Activated T-cell treated with anti-CD3 and anti-CD28 coated beads, Interleukin-2, amount 50 U/mL, for 72 hours (primary cell): ENCODE data around the gene SRP72. TPM values are rescaled to one million over a fixed set of nuclear protein-coding genes. Genes with fewer than 3 reads are reported as not detected.
"Not testable (repeated sequence)": the region's sequence is repeated elsewhere in the genome, so short reads cannot be mapped to it uniquely, and the experiment has no call there.

Experiments
- ATAC-seq, 2 donors: fragments of 150-1000 bp; cut with Tn5 transposase; replicated peaks in 1 of 2; 2 replicates each; pipeline ENCODE4 v1.10.0; 2021; ENCODE audit warnings: moderate library complexity in 2 of 2, mild to moderate bottlenecking in 1 of 2
- DNase-seq, 2 donors: peaks; one replicate each; pipeline ENCODE4 v3.0.0; 2021 to 2022; ENCODE audit warnings: mixed read lengths in 1 of 2
- H3K27ac Mint-ChIP-seq: one replicate; pipeline ENCODE4 v1.8.0; 2022; ENCODE audit warnings: mild to moderate bottlenecking, moderate library complexity, mixed read lengths
- H3K27me3 Mint-ChIP-seq: one replicate; pipeline ENCODE4 v1.8.0; 2022; ENCODE audit warnings: low read depth, mixed read lengths
- H3K36me3 Mint-ChIP-seq, 2 donors: one replicate each; pipeline ENCODE4 v1.8.0; 2022; ENCODE audit warnings: mixed read lengths in 2 of 2, mild to moderate bottlenecking in 1 of 2; ENCODE audit not compliant: insufficient read depth in 2 of 2
- H3K4me1 Mint-ChIP-seq: one replicate; pipeline ENCODE4 v1.8.0; 2022; ENCODE audit warnings: low read depth, mixed read lengths
- H3K4me3 Mint-ChIP-seq, 2 donors: one replicate each; pipeline ENCODE4 v1.8.0; 2022; ENCODE audit warnings: mild to moderate bottlenecking in 2 of 2, mixed read lengths in 2 of 2, moderate library complexity in 2 of 2
- H3K9me3 Mint-ChIP-seq, 2 donors: one replicate each; pipeline ENCODE4 v1.8.0; 2022; ENCODE audit warnings: mixed read lengths in 2 of 2
- total RNA-seq, 2 donors: library from RNA; stranded (reverse); gene quantifications; one replicate each; pipeline ENCODE4 v1.2.3, GENCODE V29; 2022

SRP72 gene
- total RNA-seq, 2 donors from 2014 or later, result 187 to 200 TPM

GRCh38 chr4:56444719-56445118, 22.7 kb upstream of the SRP72 start:
- H3K4me3 Mint-ChIP-seq, result no peak overlapping the region
- peaks cover 15 to 67% of the 10 kb centered on the region in 2 donors for H3K36me3 Mint-ChIP-seq
- H3K27me3 Mint-ChIP-seq, result no peaks in the 10 kb centered on the region
- peak overlapping the region; percentile 1 for H3K27ac Mint-ChIP-seq
- H3K4me1 Mint-ChIP-seq, result peaks cover 60% of the 10 kb centered on the region
- ATAC-seq (no peak), DNase-seq (no peak)
- no peaks in the 10 kb centered on the region for H3K9me3 Mint-ChIP-seq

GRCh38 chr4:56445699-56446098, 21.7 kb upstream of the SRP72 start:
- Mint-ChIP-seq H3K36me3 (peaks cover 15 to 69% of the 10 kb centered on the region in 2 donors), H3K4me3 (no peak overlapping the region)
- no peak for DNase-seq

DNA sequence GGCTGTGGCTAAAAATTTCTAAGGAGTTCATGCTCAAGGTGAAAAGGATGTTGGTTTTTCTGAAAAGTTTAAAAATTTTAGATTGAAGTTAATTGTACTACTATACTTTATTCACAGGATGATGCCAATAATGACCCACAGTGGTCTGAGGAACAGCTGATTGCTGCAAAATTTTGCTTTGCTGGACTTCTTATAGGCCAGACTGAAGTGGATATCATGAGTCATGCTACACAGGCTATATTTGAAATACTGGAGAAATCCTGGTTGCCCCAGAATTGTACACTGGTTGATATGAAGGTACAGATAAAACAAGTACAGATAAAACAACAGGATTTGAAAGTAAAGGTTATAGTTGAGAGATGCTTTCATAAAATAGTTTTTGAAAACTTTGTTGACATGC, 19.1 kb upstream of the SRP72 start:
- Mint-ChIP-seq H3K27me3 (no peaks in the 10 kb centered on the region), H3K4me1 (peaks cover 31% of the 10 kb centered on the region), H3K9me3 (no peaks in the 10 kb centered on the region), H3K36me3 (peaks cover 13 to 64% of the 10 kb centered on the region in 2 donors), H3K27ac (peak overlapping the region; percentile 92), H3K4me3 (no peak overlapping the region)
- ATAC-seq, result no peak
- DNase-seq, result no peak

More at GRCh38 chr4:56445699-56446098, 21.7 kb upstream of the SRP72 start:
- peaks cover 51% of the 10 kb centered on the region for H3K4me1 Mint-ChIP-seq
- H3K27ac Mint-ChIP-seq, result peak overlapping the region; percentile 3
- no peaks in the 10 kb centered on the region for H3K9me3 Mint-ChIP-seq
- H3K27me3 Mint-ChIP-seq, result no peaks in the 10 kb centered on the region
- ATAC-seq, result no peak

DNA sequence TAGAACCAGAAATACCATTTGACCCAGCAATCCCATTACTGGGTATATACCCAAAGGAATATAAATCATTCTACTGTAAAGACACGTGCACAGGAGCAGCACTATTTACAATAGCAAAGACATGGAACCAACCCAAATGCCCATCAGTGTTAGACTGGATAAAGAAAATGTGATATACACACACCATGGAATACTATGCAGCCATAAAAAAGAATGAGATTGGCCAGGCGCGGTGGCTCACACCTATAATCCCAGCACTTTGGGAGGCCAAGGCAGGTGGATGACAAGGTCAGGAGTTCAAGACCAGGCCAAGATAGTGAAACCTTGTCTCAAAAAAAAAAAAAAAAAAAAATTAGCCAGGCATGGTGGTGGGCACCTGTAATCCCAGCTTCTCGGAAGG, 17.9 kb upstream of the SRP72 start:
- H3K9me3 Mint-ChIP-seq, ATAC-seq, H3K4me3 Mint-ChIP-seq, H3K27me3 Mint-ChIP-seq, H3K27ac Mint-ChIP-seq, DNase-seq: not testable (repeated sequence)
- Mint-ChIP-seq H3K36me3 (peaks cover 12 to 54% of the 10 kb centered on the region in 2 donors), H3K4me1 (peaks cover 20% of the 10 kb centered on the region)

DNA sequence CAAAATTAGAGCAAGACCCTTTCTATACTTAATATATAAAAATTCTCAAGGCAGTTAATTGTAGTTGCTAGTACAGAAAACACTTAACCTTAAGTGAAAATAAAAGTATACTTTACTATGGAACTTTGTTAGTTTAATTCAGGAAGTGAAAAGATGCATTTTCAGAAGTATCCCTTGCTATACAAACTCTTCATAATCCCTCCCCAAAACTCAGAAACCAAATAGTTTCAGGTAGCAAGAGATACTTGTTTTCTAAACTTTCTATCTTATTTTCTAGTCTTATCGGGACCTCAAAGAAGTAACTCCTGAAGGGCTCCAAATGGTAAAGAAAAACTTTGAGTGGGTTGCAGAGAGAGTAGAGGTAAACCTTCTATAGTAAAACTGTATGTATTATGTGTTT, 17.1 kb upstream of the SRP72 start:
- H3K4me1 Mint-ChIP-seq, result peaks cover 11% of the 10 kb centered on the region
- no peaks in the 10 kb centered on the region for H3K27me3 Mint-ChIP-seq
- peaks cover 12 to 53% of the 10 kb centered on the region in 2 donors for H3K36me3 Mint-ChIP-seq
- no peak overlapping the region for H3K4me3 Mint-ChIP-seq
- no peaks in the 10 kb centered on the region for H3K9me3 Mint-ChIP-seq
- DNase-seq, result no peak
- no peak for ATAC-seq
- peak overlapping the region; percentile 54 for H3K27ac Mint-ChIP-seq

DNA sequence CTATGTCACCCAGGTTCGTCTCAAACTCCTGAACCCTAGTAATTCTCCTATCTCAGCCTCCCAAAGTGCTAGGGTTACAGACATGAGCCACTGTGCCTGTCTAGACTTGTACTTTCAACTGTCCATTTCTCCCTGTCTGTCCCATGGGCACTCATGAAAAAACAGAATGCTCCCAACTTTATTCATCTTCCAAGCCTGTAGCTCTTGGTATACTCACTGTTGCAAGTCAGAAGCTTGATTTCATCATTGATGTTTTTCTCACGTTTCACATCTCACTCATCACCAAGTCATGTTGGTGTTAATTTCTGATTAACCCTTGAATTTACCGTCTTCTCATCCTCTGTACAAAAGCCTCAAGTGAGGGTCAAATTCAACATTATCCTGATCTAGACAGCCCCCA, 7.3 kb upstream of the SRP72 start:
- peaks cover 34% of the 10 kb centered on the region for H3K4me1 Mint-ChIP-seq
- peak overlapping the region; percentile 97 for H3K27ac Mint-ChIP-seq

GRCh38 chr4:56462157-56462556, 5.3 kb upstream of the SRP72 start:
- Mint-ChIP-seq H3K9me3 (no peaks in the 10 kb centered on the region), H3K36me3 (peaks cover 8 to 38% of the 10 kb centered on the region in 2 donors), H3K4me3 (no peak overlapping the region), H3K27ac (peak overlapping the region; percentile 29), H3K4me1 (peaks cover 41% of the 10 kb centered on the region), H3K27me3 (no peaks in the 10 kb centered on the region)
- no peak for DNase-seq
- no peak for ATAC-seq

More for the DNA sequence above, 7.3 kb upstream of the SRP72 start:
- no peak overlapping the region for H3K4me3 Mint-ChIP-seq
- H3K9me3 Mint-ChIP-seq, result no peaks in the 10 kb centered on the region
- DNase-seq (no peak), ATAC-seq (peak in 1 of 2 donors; percentile 47)
- peaks cover 7 to 42% of the 10 kb centered on the region in 2 donors for H3K36me3 Mint-ChIP-seq
- no peaks in the 10 kb centered on the region for H3K27me3 Mint-ChIP-seq

- DNase-seq (no peak), ATAC-seq (no peak)
- Mint-ChIP-seq H3K36me3 (peaks cover 14 to 36% of the 10 kb centered on the region in 2 donors), H3K27ac (no peak overlapping the region), H3K9me3 (no peaks in the 10 kb centered on the region), H3K27me3 (no peaks in the 10 kb centered on the region), H3K4me1 (peaks cover 48% of the 10 kb centered on the region), H3K4me3 (no peak overlapping the region)
These were observed 3.7 kb upstream of the SRP72 start for GRCh38 chr4:56463711-56464110.

DNA sequence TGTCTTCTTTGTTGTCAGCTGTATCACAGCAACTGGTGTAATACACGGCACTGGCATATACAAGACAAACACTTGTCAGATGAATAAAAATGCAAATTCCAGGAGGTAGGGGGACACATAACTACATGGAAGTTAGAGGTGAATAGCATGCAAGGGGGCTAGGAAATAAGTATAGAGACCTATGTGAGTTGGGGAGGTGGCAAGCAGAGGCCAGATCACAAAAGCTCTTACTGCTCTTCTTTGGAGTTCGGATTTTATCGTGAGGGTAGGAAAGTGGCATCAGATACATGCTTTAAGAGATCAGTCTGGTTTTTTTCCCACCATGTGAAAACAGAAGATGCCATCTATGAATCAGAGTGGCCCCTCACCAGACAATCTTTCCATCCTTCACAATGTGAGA, 2.8 kb upstream of the SRP72 start:
- Mint-ChIP-seq H3K27ac (no peak overlapping the region), H3K36me3 (peaks cover 14 to 33% of the 10 kb centered on the region in 2 donors), H3K4me1 (peaks cover 56% of the 10 kb centered on the region), H3K9me3 (no peaks in the 10 kb centered on the region), H3K4me3 (peak overlapping the region; percentile 1 to 98), H3K27me3 (no peaks in the 10 kb centered on the region)
- no peak for ATAC-seq
- DNase-seq, result no peak

- Mint-ChIP-seq H3K4me1 (peaks cover 55% of the 10 kb centered on the region), H3K4me3 (peak overlapping the region; percentile 92 to 98), H3K9me3 (no peaks in the 10 kb centered on the region), H3K36me3 (peaks cover 10 to 31% of the 10 kb centered on the region in 2 donors), H3K27me3 (no peaks in the 10 kb centered on the region), H3K27ac (peak overlapping the region; percentile 98)
- DNase-seq (no peak), ATAC-seq (no peak)
These were observed 1.7 kb upstream of the SRP72 start for GRCh38 chr4:56465599-56466295.

DNA sequence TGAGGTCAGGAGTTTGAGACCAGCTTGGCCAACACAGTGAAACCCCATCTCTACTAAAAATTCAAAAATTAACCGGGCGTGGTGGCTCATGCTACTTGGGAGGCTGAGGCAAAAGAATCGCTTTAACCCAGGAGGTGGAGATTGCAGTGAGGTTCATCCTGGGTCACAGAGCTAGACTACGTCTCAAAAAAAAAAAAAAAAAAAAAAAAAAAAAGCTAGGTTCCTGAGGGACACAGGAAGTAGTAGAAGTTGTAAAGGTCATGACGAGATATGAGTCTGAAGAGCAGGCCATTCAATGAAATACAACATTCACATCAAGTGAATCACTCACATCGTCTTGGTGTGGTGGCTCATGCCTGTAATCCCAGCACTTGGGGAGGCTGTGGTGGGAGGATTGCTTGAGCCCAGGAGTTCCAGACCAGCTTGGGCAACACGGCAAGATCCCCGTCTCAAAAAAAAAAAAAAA, 1.1 kb upstream of the SRP72 start:
- H3K9me3 Mint-ChIP-seq, H3K27me3 Mint-ChIP-seq: not testable (repeated sequence)
- peaks cover 10 to 34% of the 10 kb centered on the region in 2 donors for H3K36me3 Mint-ChIP-seq
- peak overlapping the region; percentile 98 for H3K27ac Mint-ChIP-seq
- H3K4me3 Mint-ChIP-seq, result peak overlapping the region; percentile 92 to 98
- DNase-seq (peak; percentile 30 to 32), ATAC-seq (peak; percentile 59 to 67)
- peaks cover 55% of the 10 kb centered on the region for H3K4me1 Mint-ChIP-seq

- Mint-ChIP-seq H3K9me3 (no peaks in the 10 kb centered on the region), H3K27me3 (no peaks in the 10 kb centered on the region), H3K4me1 (peaks cover 52% of the 10 kb centered on the region), H3K4me3 (peak overlapping the region; percentile 92 to 98), H3K27ac (peak overlapping the region; percentile 98), H3K36me3 (peaks cover 10 to 32% of the 10 kb centered on the region in 2 donors)
- ATAC-seq, result no peak
- no peak for DNase-seq
These were observed 520 bp upstream of the SRP72 start for GRCh38 chr4:56466910-56467283.

DNA sequence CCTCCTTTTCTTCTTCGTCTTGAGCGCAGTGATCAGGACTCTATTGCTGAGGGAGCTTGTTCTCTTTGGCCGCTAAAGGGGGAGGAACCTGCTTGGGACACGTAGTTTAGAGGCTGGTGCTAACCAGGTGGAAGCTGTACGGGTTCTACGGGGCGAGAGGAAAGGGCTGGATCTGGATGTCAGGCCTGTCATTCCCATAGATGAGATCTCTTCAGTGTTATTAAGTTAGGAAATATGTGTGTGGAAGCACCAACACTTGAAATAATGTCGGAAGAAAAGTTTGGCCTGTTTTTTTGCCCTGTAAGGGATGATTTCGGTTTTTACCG, 643 bp downstream of the SRP72 start:
- peaks cover 12 to 35% of the 10 kb centered on the region in 2 donors for H3K36me3 Mint-ChIP-seq

More for the DNA sequence above, 643 bp downstream of the SRP72 start:
- Mint-ChIP-seq H3K9me3 (no peaks in the 10 kb centered on the region), H3K4me1 (peaks cover 47% of the 10 kb centered on the region), H3K27me3 (no peaks in the 10 kb centered on the region), H3K4me3 (peak overlapping the region; percentile 92 to 98), H3K27ac (peak overlapping the region; percentile 93)
- DNase-seq (peak; percentile 34 to 49), ATAC-seq (peak; percentile 51 to 55)
